HEK293T (cell line): ENCODE data around the gene FBXL13.
"Not testable (repeated sequence)": the region's sequence is repeated elsewhere in the genome, so short reads cannot be mapped to it uniquely, and the experiment has no call there.

Experiments
- CTCF ChIA-PET: fragments of 350-600 bp; formaldehyde crosslinking; extraction: SDS; loops from one replicate; lab custom pipeline; 2021; ENCODE audit warnings: antibody characterized with exemption, inconsistent platforms; lab: Yijun Ruan, JAX
- POLR2A ChIA-PET: fragments of 350-600 bp; formaldehyde crosslinking; extraction: SDS; loops from one replicate; lab custom pipeline; 2020; ENCODE audit warnings: antibody characterized with exemption, inconsistent platforms; lab: Yijun Ruan, JAX
- DNase-seq: peaks from one replicate; pipeline ENCODE4 v3.0.0; 2012; ENCODE audit warnings: mixed read lengths; ENCODE audit errors: extremely low spot score
- ARNT ChIP-seq: fragments of 450-650 bp; IDR thresholded peaks from 2 replicates; pipeline ENCODE4 v1.6.1; 2017; ENCODE audit warnings: mild to moderate bottlenecking
- BHLHE40 ChIP-seq: fragments of 450-650 bp; IDR thresholded peaks from 2 replicates; pipeline ENCODE4 v1.6.1; 2016; ENCODE audit warnings: mild to moderate bottlenecking, moderate library complexity, borderline replicate concordance
- CTBP1 ChIP-seq: fragments of 450-650 bp; IDR thresholded peaks from 2 replicates; pipeline ENCODE4 v1.6.1; 2016; ENCODE audit warnings: borderline replicate concordance
- ELF4 ChIP-seq: fragments of 450-650 bp; IDR thresholded peaks from 2 replicates; pipeline ENCODE4 v1.6.1; 2017; ENCODE audit warnings: antibody characterized with exemption
- FOXA1 ChIP-seq: fragments of 450-650 bp; IDR thresholded peaks from 2 replicates; pipeline ENCODE4 v1.6.1; 2016; ENCODE audit warnings: mild to moderate bottlenecking
- FOXK2 ChIP-seq: fragments of 450-650 bp; IDR thresholded peaks from 2 replicates; pipeline ENCODE4 v1.6.1; 2016; ENCODE audit warnings: mild to moderate bottlenecking
- FOXM1 ChIP-seq: fragments of 450-650 bp; IDR thresholded peaks from 2 replicates; pipeline ENCODE4 v1.6.1; 2017; ENCODE audit warnings: mild to moderate bottlenecking, borderline replicate concordance
- HDGF ChIP-seq: fragments of 450-650 bp; IDR thresholded peaks from 2 replicates; pipeline ENCODE4 v1.6.1; 2017; ENCODE audit warnings: antibody characterized with exemption, borderline replicate concordance
- L3MBTL2 ChIP-seq: fragments of 450-650 bp; conservative IDR thresholded peaks from 2 replicates; pipeline ENCODE4 v1.6.1; 2016; ENCODE audit warnings: mild to moderate bottlenecking
- LEF1 ChIP-seq: fragments of 450-650 bp; IDR thresholded peaks from 2 replicates; pipeline ENCODE4 v1.6.1; 2017; ENCODE audit warnings: mild to moderate bottlenecking, borderline replicate concordance
- NFRKB ChIP-seq: fragments of 450-650 bp; IDR thresholded peaks from 2 replicates; pipeline ENCODE4 v1.6.1; 2016; ENCODE audit warnings: mild to moderate bottlenecking, moderate library complexity
- PKNOX1 ChIP-seq: fragments of 450-650 bp; IDR thresholded peaks from 2 replicates; pipeline ENCODE4 v1.6.1; 2016
- SP1 ChIP-seq: fragments of 450-650 bp; IDR thresholded peaks from 2 replicates; pipeline ENCODE4 v1.6.1; 2017
- SUZ12 ChIP-seq: fragments of 450-650 bp; IDR thresholded peaks from 2 replicates; pipeline ENCODE4 v1.6.1; 2016; ENCODE audit warnings: mild to moderate bottlenecking
- TARDBP ChIP-seq: fragments of 450-650 bp; IDR thresholded peaks from 2 replicates; pipeline ENCODE4 v1.6.1; 2016
- ZNF384 ChIP-seq: fragments of 450-650 bp; IDR thresholded peaks from 2 replicates; pipeline ENCODE4 v1.6.1; 2016

FBXL13 gene

GRCh38 chr7:102979670-102980069 lies 94.9 kb downstream of the FBXL13 start:
- TF ChIP-seq CTBP1 (no peak), FOXK2 (no peak), FOXA1 (no peak), SP1 (no peak), TARDBP (no peak), HDGF (no peak)

GRCh38 chr7:102978284-102978683 lies 96.3 kb downstream of the FBXL13 start:
- DNase-seq = no peak
- CTCF ChIA-PET = no interaction called here
- TF ChIP-seq ELF4 = no peak
- no peak for TF ChIP-seq PKNOX1
- TF ChIP-seq FOXK2 = no peak
- TF ChIP-seq LEF1 = no peak
- TF ChIP-seq FOXM1 = no peak
- TF ChIP-seq L3MBTL2 = no peak
- TF ChIP-seq NFRKB = no peak
- TF ChIP-seq CTBP1 = no peak
- TF ChIP-seq BHLHE40 = no peak
- POLR2A ChIA-PET = no interaction called here

More at GRCh38 chr7:102979670-102980069, 94.9 kb downstream of the FBXL13 start:
- ChIA-PET POLR2A (no interaction called here), CTCF (no interaction called here)
- no peak for DNase-seq

GRCh38 chr7:102977586-102977985 lies 97.0 kb downstream of the FBXL13 start:
- DNase-seq, CTCF ChIA-PET, POLR2A ChIA-PET: not testable (repeated sequence)

GRCh38 chr7:102976493-102976892 lies 98.1 kb downstream of the FBXL13 start:
- POLR2A ChIA-PET = no interaction called here
- DNase-seq = no peak
- TF ChIP-seq FOXM1 (no peak), HDGF (no peak), ELF4 (no peak), NFRKB (no peak), BHLHE40 (no peak), TARDBP (no peak), FOXA1 (no peak), LEF1 (no peak), L3MBTL2 (no peak), SP1 (no peak), ARNT (no peak), SUZ12 (no peak), CTBP1 (no peak), ZNF384 (no peak), FOXK2 (no peak), PKNOX1 (no peak)
- CTCF ChIA-PET = no interaction called here

GRCh38 chr7:102975854-102976253 lies 98.7 kb downstream of the FBXL13 start:
- TF ChIP-seq BHLHE40 = no peak
- TF ChIP-seq SUZ12 = no peak
- no peak for TF ChIP-seq PKNOX1
- no peak for TF ChIP-seq LEF1
- no peak for TF ChIP-seq FOXM1
- no peak for TF ChIP-seq TARDBP
- TF ChIP-seq CTBP1 = no peak
- no peak for TF ChIP-seq HDGF
- no peak for TF ChIP-seq SP1
- TF ChIP-seq ARNT = no peak
- no peak for TF ChIP-seq ZNF384
- no peak for TF ChIP-seq FOXA1
- no peak for TF ChIP-seq ELF4
- no peak for TF ChIP-seq FOXK2
- no peak for TF ChIP-seq L3MBTL2
- no peak for TF ChIP-seq NFRKB
- no peak for DNase-seq
- ChIA-PET CTCF (no interaction called here), POLR2A (no interaction called here)

GRCh38 chr7:102974366-102975236 lies 100.0 kb downstream of the FBXL13 start:
- POLR2A ChIA-PET = no interaction called here
- TF ChIP-seq FOXK2 (no peak), FOXM1 (no peak), NFRKB (no peak), CTBP1 (no peak), LEF1 (no peak), BHLHE40 (no peak), L3MBTL2 (no peak), SUZ12 (no peak)
- DNase-seq = no peak
- CTCF ChIA-PET = interaction anchor here (0.6 kb wide), 1 partner anchor 178 kb away, joined by 3 read pairs; no protein-coding TSS in a partner anchor
